ENCODE results near the gene TNNT2.

TNNT2 gene

GRCh38 chr1:201376107-201376463 lies 1.4 kb downstream of the TNNT2 start:
- H3K27ac ChIP-seq (ENCODE audit: low read length): no peak overlapping the region
- no peaks in the 10 kb centered on the region for H3K36me3 ChIP-seq (replicated peaks; ENCODE audit: insufficient read depth, low read length)
- no peaks in the 10 kb centered on the region for H3F3A ChIP-seq (ENCODE audit: insufficient read depth, low read length)
- H3K9me2 ChIP-seq (replicated peaks; ENCODE audit: insufficient read depth, low read length): no peaks in the 10 kb centered on the region
- peaks cover 59% of the 10 kb centered on the region for H3K27me3 ChIP-seq (replicated peaks; ENCODE audit: insufficient read depth, low read length)
- H3K4me2 ChIP-seq (ENCODE audit: low read depth, low read length): no peak overlapping the region
- no peaks in the 10 kb centered on the region for H4K20me1 ChIP-seq (ENCODE audit: insufficient read depth, low read length)
- H3K4me3 ChIP-seq (ENCODE audit: low read length): no peak overlapping the region
- H3K9ac ChIP-seq (ENCODE audit: low read length): no peak overlapping the region
- H3K79me2 ChIP-seq (ENCODE audit: low read length): no peaks in the 10 kb centered on the region
- TF ChIP-seq EZH2 (optimal IDR thresholded peaks at IDR 0.05; ENCODE audit: low read depth, low read length): no peak
- TF ChIP-seq, protein P1, sequence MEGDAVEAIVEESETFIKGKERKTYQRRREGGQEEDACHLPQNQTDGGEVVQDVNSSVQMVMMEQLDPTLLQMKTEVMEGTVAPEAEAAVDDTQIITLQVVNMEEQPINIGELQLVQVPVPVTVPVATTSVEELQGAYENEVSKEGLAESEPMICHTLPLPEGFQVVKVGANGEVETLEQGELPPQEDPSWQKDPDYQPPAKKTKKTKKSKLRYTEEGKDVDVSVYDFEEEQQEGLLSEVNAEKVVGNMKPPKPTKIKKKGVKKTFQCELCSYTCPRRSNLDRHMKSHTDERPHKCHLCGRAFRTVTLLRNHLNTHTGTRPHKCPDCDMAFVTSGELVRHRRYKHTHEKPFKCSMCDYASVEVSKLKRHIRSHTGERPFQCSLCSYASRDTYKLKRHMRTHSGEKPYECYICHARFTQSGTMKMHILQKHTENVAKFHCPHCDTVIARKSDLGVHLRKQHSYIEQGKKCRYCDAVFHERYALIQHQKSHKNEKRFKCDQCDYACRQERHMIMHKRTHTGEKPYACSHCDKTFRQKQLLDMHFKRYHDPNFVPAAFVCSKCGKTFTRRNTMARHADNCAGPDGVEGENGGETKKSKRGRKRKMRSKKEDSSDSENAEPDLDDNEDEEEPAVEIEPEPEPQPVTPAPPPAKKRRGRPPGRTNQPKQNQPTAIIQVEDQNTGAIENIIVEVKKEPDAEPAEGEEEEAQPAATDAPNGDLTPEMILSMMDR (IDR thresholded peaks at IDR 0.05; ENCODE audit: low read length): no peak
- TF ChIP-seq EZH2phosphoT487 (IDR thresholded peaks at IDR 0.05; ENCODE audit: low read length): no peak
- H3K9me3 ChIP-seq (replicated peaks; ENCODE audit: insufficient read depth, low read length): no peaks in the 10 kb centered on the region
- H3K4me1 ChIP-seq (ENCODE audit: low read length): no peaks in the 10 kb centered on the region
- no peak for DNase-seq
- no peak overlapping the region for H2AFZ ChIP-seq (ENCODE audit: low read length)

DNA sequence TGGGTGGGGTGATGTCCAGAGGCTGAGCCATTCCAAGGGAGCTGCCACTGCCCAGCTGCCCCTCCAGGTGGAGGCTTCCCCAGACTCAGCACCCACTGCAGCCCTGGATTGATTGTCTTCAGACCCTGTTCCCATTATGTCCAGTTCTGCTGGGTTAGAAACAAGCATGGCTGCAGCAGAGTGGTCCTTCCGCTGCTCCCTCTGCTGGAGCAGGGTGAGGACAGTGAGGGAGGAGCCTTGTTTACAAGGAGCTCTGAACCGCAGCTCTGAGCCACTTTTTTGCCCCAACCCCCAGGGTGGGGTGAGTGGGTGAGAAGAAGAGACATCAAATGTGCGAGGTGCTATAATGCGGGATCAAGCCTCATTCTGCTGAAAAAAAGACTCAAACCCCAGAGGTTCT lies 2.3 kb downstream of the TNNT2 start:
- Histone ChIP-seq H3K27me3 (replicated peaks; ENCODE audit: insufficient read depth, low read length) (peaks cover 66% of the 10 kb centered on the region), H3K27ac (ENCODE audit: low read length) (no peak overlapping the region)
- TF ChIP-seq EZH2phosphoT487 (IDR thresholded peaks at IDR 0.05; ENCODE audit: low read length) (no peak), EZH2 (optimal IDR thresholded peaks at IDR 0.05; ENCODE audit: low read depth, low read length) (no peak)
- TF ChIP-seq, protein P1 (IDR thresholded peaks at IDR 0.05; ENCODE audit: low read length): no peak

GRCh38 chr1:201374364-201374763 lies 3.1 kb downstream of the TNNT2 start:
- DNase-seq: no peak
- H3K9me3 ChIP-seq (replicated peaks; ENCODE audit: insufficient read depth, low read length): no peaks in the 10 kb centered on the region
- H3K27me3 ChIP-seq (replicated peaks; ENCODE audit: insufficient read depth, low read length): peaks cover 74% of the 10 kb centered on the region

More for the DNA sequence above, 2.3 kb downstream of the TNNT2 start:
- Histone ChIP-seq H3K9me2 (replicated peaks; ENCODE audit: insufficient read depth, low read length) (no peaks in the 10 kb centered on the region), H3F3A (ENCODE audit: insufficient read depth, low read length) (no peaks in the 10 kb centered on the region), H2AFZ (ENCODE audit: low read length) (no peak overlapping the region), H4K20me1 (ENCODE audit: insufficient read depth, low read length) (no peaks in the 10 kb centered on the region), H3K4me1 (ENCODE audit: low read length) (no peaks in the 10 kb centered on the region), H3K36me3 (replicated peaks; ENCODE audit: insufficient read depth, low read length) (no peaks in the 10 kb centered on the region), H3K9ac (ENCODE audit: low read length) (no peak overlapping the region), H3K4me2 (ENCODE audit: low read depth, low read length) (no peak overlapping the region), H3K79me2 (ENCODE audit: low read length) (no peaks in the 10 kb centered on the region), H3K4me3 (ENCODE audit: low read length) (no peak overlapping the region), H3K9me3 (replicated peaks; ENCODE audit: insufficient read depth, low read length) (no peaks in the 10 kb centered on the region)
- no peak for DNase-seq

More at GRCh38 chr1:201374364-201374763, 3.1 kb downstream of the TNNT2 start:
- Histone ChIP-seq H3K27ac (ENCODE audit: low read length) (no peak overlapping the region), H3K4me3 (ENCODE audit: low read length) (no peak overlapping the region), H3K4me1 (ENCODE audit: low read length) (no peaks in the 10 kb centered on the region), H3F3A (ENCODE audit: insufficient read depth, low read length) (no peaks in the 10 kb centered on the region), H3K4me2 (ENCODE audit: low read depth, low read length) (no peak overlapping the region), H4K20me1 (ENCODE audit: insufficient read depth, low read length) (no peaks in the 10 kb centered on the region), H3K9ac (ENCODE audit: low read length) (no peak overlapping the region), H3K9me2 (replicated peaks; ENCODE audit: insufficient read depth, low read length) (no peaks in the 10 kb centered on the region), H3K36me3 (replicated peaks; ENCODE audit: insufficient read depth, low read length) (no peaks in the 10 kb centered on the region), H2AFZ (ENCODE audit: low read length) (no peak overlapping the region), H3K79me2 (ENCODE audit: low read length) (no peaks in the 10 kb centered on the region)
- no peak for TF ChIP-seq EZH2phosphoT487 (IDR thresholded peaks at IDR 0.05; ENCODE audit: low read length)
- TF ChIP-seq, protein P1 (IDR thresholded peaks at IDR 0.05; ENCODE audit: low read length): no peak
- TF ChIP-seq EZH2 (optimal IDR thresholded peaks at IDR 0.05; ENCODE audit: low read depth, low read length): no peak
